ENCODE results near the gene NUBPL. TPM values are rescaled to one million over a fixed set of nuclear protein-coding genes. Genes with fewer than 3 reads are reported as not detected.
"Not testable (repeated sequence)": the region's sequence is repeated elsewhere in the genome, so short reads cannot be mapped to it uniquely, and the experiment has no call there.

NUBPL gene
- total RNA-seq, 8 experiments from 2014 or later = 8.8 to 18.2 (median 10.7) TPM

GRCh38 chr14:31699809-31700208 is 138.6 kb downstream of the NUBPL start:
- H3K4me3 ChIP-seq = no peak overlapping the region
- in situ Hi-C loops (cut with MboI; ENCODE audit: low pct_unique_long_range_greater_than_20kb in 2 of 9, low sequenced_read_pairs in 9 of 9, unreplicated experiment in 9 of 9) = no loop called here
- H3K27ac ChIP-seq = no peak overlapping the region
- ATAC-seq (replicated peaks in 6 of 8) = no peak
- no peaks in the 10 kb centered on the region for H3K4me1 ChIP-seq (replicated peaks in 1 of 2)

- H3K4me3 ChIP-seq = no peak overlapping the region
- WGBS, 10 experiments = 93 to 100% (median 100%) methylated on average over 2 to 5 of the region's 35 CpGs; no CpG with 5 or more reads in 7 of the 10 experiments
- no peaks in the 10 kb centered on the region for H3K4me1 ChIP-seq (replicated peaks in 1 of 2)
- in situ Hi-C loops (cut with MboI; ENCODE audit: low pct_unique_long_range_greater_than_20kb in 2 of 9, low sequenced_read_pairs in 9 of 9, unreplicated experiment in 9 of 9) = no loop called here
- no peak for ATAC-seq (replicated peaks in 6 of 8)
- H3K27ac ChIP-seq = no peak overlapping the region
Observed at GRCh38 chr14:31700282-31701074, 139.3 kb downstream of the NUBPL start.

- peak in 5 of 8 experiments; percentile 7 to 88 (median 22) for ATAC-seq (replicated peaks in 6 of 8)
- H3K4me1 ChIP-seq (replicated peaks in 1 of 2) = no peaks in the 10 kb centered on the region
- H3K4me3 ChIP-seq = no peak overlapping the region
- no peak overlapping the region for H3K27ac ChIP-seq
- in situ Hi-C loops (cut with MboI; ENCODE audit: low pct_unique_long_range_greater_than_20kb in 2 of 9, low sequenced_read_pairs in 9 of 9, unreplicated experiment in 9 of 9) = no loop called here
- WGBS, 10 experiments = 43 to 100% (median 86%) methylated on average over 1 to 2 of the region's 2 CpGs; no CpG with 5 or more reads in 5 of the 10 experiments
Observed at GRCh38 chr14:31702130-31702529, 140.9 kb downstream of the NUBPL start.

- Histone ChIP-seq H3K4me3 (no peak overlapping the region), H3K4me1 (replicated peaks in 1 of 2) (no peaks in the 10 kb centered on the region), H3K27ac (no peak overlapping the region)
- in situ Hi-C loops (cut with MboI; ENCODE audit: low pct_unique_long_range_greater_than_20kb in 2 of 9, low sequenced_read_pairs in 9 of 9, unreplicated experiment in 9 of 9) = no loop called here
- WGBS, 10 experiments = 25 to 100% (median 81%) methylated on average over 1 to 2 of the region's 2 CpGs; no CpG with 5 or more reads in 4 of the 10 experiments
- ATAC-seq (replicated peaks in 6 of 8) = no peak
Observed at GRCh38 chr14:31703056-31703455, 141.9 kb downstream of the NUBPL start.

GRCh38 chr14:31705731-31706130 is 144.5 kb downstream of the NUBPL start:
- no peak for ATAC-seq (replicated peaks in 6 of 8)
- H3K4me3 ChIP-seq = no peak overlapping the region
- WGBS, 10 experiments = 93% methylated on average over 4 of the region's 14 CpGs; no CpG with 5 or more reads in 9 of the 10 experiments
- no peaks in the 10 kb centered on the region for H3K4me1 ChIP-seq (replicated peaks in 1 of 2)
- in situ Hi-C loops (cut with MboI; ENCODE audit: low pct_unique_long_range_greater_than_20kb in 2 of 9, low sequenced_read_pairs in 9 of 9, unreplicated experiment in 9 of 9) = no loop called here
- H3K27ac ChIP-seq = no peak overlapping the region

GRCh38 chr14:31708661-31709060 is 147.5 kb downstream of the NUBPL start:
- H3K4me3 ChIP-seq; H3K4me1 ChIP-seq (replicated peaks in 1 of 2); H3K27ac ChIP-seq; in situ Hi-C loops (cut with MboI; ENCODE audit: low pct_unique_long_range_greater_than_20kb in 2 of 9, low sequenced_read_pairs in 9 of 9, unreplicated experiment in 9 of 9); ATAC-seq (replicated peaks in 6 of 8): not testable (repeated sequence)
- WGBS, 10 experiments = 80 to 100% (median 94%) methylated on average over 1 to 4 of the region's 7 CpGs; no CpG with 5 or more reads in 6 of the 10 experiments

GRCh38 chr14:31712244-31713127 is 151.3 kb downstream of the NUBPL start:
- Histone ChIP-seq H3K4me3 (no peak overlapping the region), H3K4me1 (replicated peaks in 1 of 2) (no peaks in the 10 kb centered on the region), H3K27ac (no peak overlapping the region)
- ATAC-seq (replicated peaks in 6 of 8) = no peak
- 30 to 96% (median 80%) methylated on average over 2 to 6 of the region's 18 CpGs; no CpG with 5 or more reads in 1 of the 10 experiments for WGBS, 10 experiments
- in situ Hi-C loops (cut with MboI; ENCODE audit: low pct_unique_long_range_greater_than_20kb in 2 of 9, low sequenced_read_pairs in 9 of 9, unreplicated experiment in 9 of 9) = no loop called here

- in situ Hi-C loops (cut with MboI; ENCODE audit: low pct_unique_long_range_greater_than_20kb in 2 of 9, low sequenced_read_pairs in 9 of 9, unreplicated experiment in 9 of 9) = no loop called here
- ATAC-seq (replicated peaks in 6 of 8) = no peak
Observed at GRCh38 chr14:31716208-31716607, 155.0 kb downstream of the NUBPL start.

GRCh38 chr14:31717294-31718085 is 156.3 kb downstream of the NUBPL start:
- in situ Hi-C loops (cut with MboI; ENCODE audit: low pct_unique_long_range_greater_than_20kb in 2 of 9, low sequenced_read_pairs in 9 of 9, unreplicated experiment in 9 of 9) = no loop called here
- Histone ChIP-seq H3K27ac (no peak overlapping the region), H3K4me1 (replicated peaks in 1 of 2) (no peaks in the 10 kb centered on the region), H3K4me3 (no peak overlapping the region)
- peak in 1 of 8 experiments; percentile 18 for ATAC-seq (replicated peaks in 6 of 8)
- WGBS, 10 experiments = 53 to 80% (median 60%) methylated on average over 2 to 3 of the region's 3 CpGs; no CpG with 5 or more reads in 3 of the 10 experiments

More at GRCh38 chr14:31716208-31716607, 155.0 kb downstream of the NUBPL start:
- Histone ChIP-seq H3K27ac (no peak overlapping the region), H3K4me1 (replicated peaks in 1 of 2) (no peaks in the 10 kb centered on the region), H3K4me3 (no peak overlapping the region)

GRCh38 chr14:31718585-31718984 is 157.4 kb downstream of the NUBPL start:
- 53 to 100% (median 80%) methylated on average over 2 to 3 of the region's 3 CpGs for WGBS, 10 experiments
- H3K4me1 ChIP-seq (replicated peaks in 1 of 2) = no peaks in the 10 kb centered on the region
- H3K4me3 ChIP-seq = no peak overlapping the region
- in situ Hi-C loops (cut with MboI; ENCODE audit: low pct_unique_long_range_greater_than_20kb in 2 of 9, low sequenced_read_pairs in 9 of 9, unreplicated experiment in 9 of 9) = no loop called here
- H3K27ac ChIP-seq = no peak overlapping the region
- ATAC-seq (replicated peaks in 6 of 8) = no peak

- Histone ChIP-seq H3K4me3 (no peak overlapping the region), H3K4me1 (replicated peaks in 1 of 2) (no peaks in the 10 kb centered on the region), H3K27ac (no peak overlapping the region)
- ATAC-seq (replicated peaks in 6 of 8) = no peak
- in situ Hi-C loops (cut with MboI; ENCODE audit: low pct_unique_long_range_greater_than_20kb in 2 of 9, low sequenced_read_pairs in 9 of 9, unreplicated experiment in 9 of 9) = no loop called here
- WGBS, 10 experiments = 75 to 100% (median 82%) methylated on average over 1 to 5 of the region's 5 CpGs; no CpG with 5 or more reads in 1 of the 10 experiments
Observed at GRCh38 chr14:31718985-31719384, 157.8 kb downstream of the NUBPL start.

GRCh38 chr14:31726337-31726736 is 165.1 kb downstream of the NUBPL start:
- ATAC-seq (replicated peaks in 6 of 8) = no peak
- no peaks in the 10 kb centered on the region for H3K4me1 ChIP-seq (replicated peaks in 1 of 2)
- no peak overlapping the region for H3K4me3 ChIP-seq
- no peak overlapping the region for H3K27ac ChIP-seq
- in situ Hi-C loops (cut with MboI; ENCODE audit: low pct_unique_long_range_greater_than_20kb in 2 of 9, low sequenced_read_pairs in 9 of 9, unreplicated experiment in 9 of 9) = no loop called here

GRCh38 chr14:31727797-31728196 is 166.6 kb downstream of the NUBPL start:
- no peak overlapping the region for H3K27ac ChIP-seq
- no peaks in the 10 kb centered on the region for H3K4me1 ChIP-seq (replicated peaks in 1 of 2)
- H3K4me3 ChIP-seq = no peak overlapping the region
- no peak for ATAC-seq (replicated peaks in 6 of 8)
- in situ Hi-C loops (cut with MboI; ENCODE audit: low pct_unique_long_range_greater_than_20kb in 2 of 9, low sequenced_read_pairs in 9 of 9, unreplicated experiment in 9 of 9) = no loop called here
